GM23248 (cell line): ENCODE measurements around the gene NBEA. TPM values are rescaled to one million over a fixed set of nuclear protein-coding genes. Genes with fewer than 3 reads are reported as not detected.

Source experiments
- DNase-seq: peaks from one replicate; pipeline ENCODE4 v3.0.0-alpha.2; 2015
- H2AFZ ChIP-seq: fragments of 200-600 bp; sonication (generic); 2 replicates; pipeline ENCODE4 v1.6.1; 2016; ENCODE audit warnings: antibody characterized with exemption
- H3F3A ChIP-seq: fragments of 200-600 bp; sonication (generic); 2 replicates; pipeline ENCODE4 v1.6.1; 2016; ENCODE audit warnings: mild to moderate bottlenecking, antibody characterized with exemption, mixed run types; ENCODE audit not compliant: insufficient read depth
- H3K27ac ChIP-seq: fragments of 200-600 bp; sonication (generic); 2 replicates; pipeline ENCODE4 v1.5.1; 2016; ENCODE audit warnings: mild to moderate bottlenecking
- H3K27me3 ChIP-seq: fragments of 200-600 bp; sonication (generic); replicated peaks from 2 replicates; pipeline ENCODE4 v1.6.1; 2016; ENCODE audit warnings: mild to moderate bottlenecking; ENCODE audit not compliant: insufficient read depth
- H3K36me3 ChIP-seq: fragments of 200-600 bp; sonication (generic); 2 replicates; pipeline ENCODE4 v1.6.1; 2016; ENCODE audit warnings: low read depth, mild to moderate bottlenecking
- H3K4me1 ChIP-seq: fragments of 200-600 bp; sonication (generic); 2 replicates; pipeline ENCODE4 v1.6.1; 2016; ENCODE audit warnings: mild to moderate bottlenecking; ENCODE audit not compliant: insufficient read depth
- H3K4me2 ChIP-seq: fragments of 200-600 bp; sonication (generic); one replicate; pipeline ENCODE4 v1.6.1; 2016; ENCODE audit warnings: mild to moderate bottlenecking; ENCODE audit not compliant: unreplicated experiment
- H3K4me3 ChIP-seq: fragments of 200-600 bp; sonication (generic); 2 replicates; pipeline ENCODE4 v1.5.1; 2016; ENCODE audit warnings: mild to moderate bottlenecking
- H3K79me2 ChIP-seq: fragments of 200-600 bp; sonication (generic); 2 replicates; pipeline ENCODE4 v1.6.1; 2016; ENCODE audit warnings: mild to moderate bottlenecking; ENCODE audit not compliant: insufficient read depth
- H3K9ac ChIP-seq: fragments of 200-600 bp; sonication (generic); 2 replicates; pipeline ENCODE4 v1.6.1; 2016; ENCODE audit warnings: mild to moderate bottlenecking
- H3K9me2 ChIP-seq: fragments of 200-600 bp; sonication (generic); 2 replicates; pipeline ENCODE4 v1.6.1; 2016; ENCODE audit warnings: mixed run types, mild to moderate bottlenecking, moderate library complexity; ENCODE audit not compliant: insufficient read depth
- H3K9me3 ChIP-seq: fragments of 200-600 bp; sonication (generic); one replicate; pipeline ENCODE4 v1.6.1; 2017; ENCODE audit warnings: low read depth
- H4K20me1 ChIP-seq: fragments of 200-600 bp; sonication (generic); 2 replicates; pipeline ENCODE4 v1.6.0; 2016; ENCODE audit not compliant: insufficient read depth
- EZH2 ChIP-seq: fragments of 200-600 bp; sonication (generic); IDR thresholded peaks from 2 replicates; pipeline ENCODE4 v1.6.1; 2018; ENCODE audit warnings: antibody characterized with exemption, mild to moderate bottlenecking; ENCODE audit not compliant: insufficient read depth, poor library complexity, severe bottlenecking
- EZH2phosphoT487 ChIP-seq: fragments of 200-600 bp; sonication (generic); IDR thresholded peaks from 2 replicates; pipeline ENCODE4 v1.6.1; 2018; ENCODE audit warnings: antibody characterized with exemption, moderate library complexity, mild to moderate bottlenecking, low read depth; ENCODE audit not compliant: insufficient read depth
- WGBS, 2 experiments: methylation state at CpG; one replicate each; pipeline ENCODE4 v1.1.6; 2015 to 2017; ENCODE audit warnings: low lambda C conversion rate in 2 of 2, low coverage in 1 of 2; ENCODE audit errors: missing lambda C conversion rate in 2 of 2; 5-methylcytosine and 5-hydroxymethylcytosine counted together
- in situ Hi-C: fragments of 300-500 bp; cut with MboI; formaldehyde crosslinking; loops from 2 replicates; pipeline ENCODE4 v1.15.0; 2020
- polyA plus RNA-seq: library from polyadenylated mRNA; unstranded; fragments of >200 nt; fragmentation: Nextera tagmentation; extraction: Ambion mirVana; gene quantifications from 2 replicates; pipeline ENCODE4 v1.2.1, GENCODE V29; 2016
- total RNA-seq: library from RNA; depleted of rRNA; stranded (reverse); fragments of >200 nt; shearing (Covaris generic); gene quantifications from 2 replicates; pipeline ENCODE4 v1.2.3, GENCODE V29; 2014

Gene NBEA
- total and polyA plus RNA-seq, 2 experiments from 2014 or later: 1.9 to 3.7 TPM

- H2AFZ ChIP-seq: peak overlapping the region; percentile 66
- H3K4me3 ChIP-seq: no peak overlapping the region
- H4K20me1 ChIP-seq: no peaks in the 10 kb centered on the region
- peak; percentile 38 for DNase-seq
- WGBS, 2 experiments: 94 to 96% methylated on average over 1 of the region's 1 CpG
- H3K4me1 ChIP-seq: peaks cover 13% of the 10 kb centered on the region
- no peaks in the 10 kb centered on the region for H3K27me3 ChIP-seq
- H3K27ac ChIP-seq: peak overlapping the region; percentile 21
- peak overlapping the region; percentile 34 for H3K4me2 ChIP-seq
- no peaks in the 10 kb centered on the region for H3K36me3 ChIP-seq
- in situ Hi-C loops: no loop called here
- H3K9me2 ChIP-seq: no peaks in the 10 kb centered on the region
- H3F3A ChIP-seq: peaks cover 13% of the 10 kb centered on the region
- TF ChIP-seq EZH2phosphoT487 (no peak), EZH2 (no peak)
- no peaks in the 10 kb centered on the region for H3K9me3 ChIP-seq
- H3K9ac ChIP-seq: no peak overlapping the region
- H3K79me2 ChIP-seq: peaks cover 26% of the 10 kb centered on the region
Measured at GRCh38 chr13:35468195-35468594, 526.1 kb downstream of the NBEA start.

GRCh38 chr13:35469806-35470525 is 527.9 kb downstream of the NBEA start:
- no peaks in the 10 kb centered on the region for H3K9me3 ChIP-seq
- peak overlapping the region; percentile 89 for H3K27ac ChIP-seq
- TF ChIP-seq EZH2 (no peak), EZH2phosphoT487 (no peak)
- H3K4me1 ChIP-seq: peaks cover 13% of the 10 kb centered on the region
- peak overlapping the region; percentile 90 for H3K9ac ChIP-seq
- H3K36me3 ChIP-seq: no peaks in the 10 kb centered on the region
- H3K9me2 ChIP-seq: no peaks in the 10 kb centered on the region
- H3F3A ChIP-seq: peaks cover 22% of the 10 kb centered on the region
- peak overlapping the region; percentile 99 for H3K4me3 ChIP-seq
- peak overlapping the region; percentile 100 for H3K4me2 ChIP-seq
- peaks cover 44% of the 10 kb centered on the region for H3K79me2 ChIP-seq
- no peaks in the 10 kb centered on the region for H4K20me1 ChIP-seq
- peak; percentile 31 for DNase-seq
- H2AFZ ChIP-seq: peak overlapping the region; percentile 85
- 37 to 39% methylated on average over 10 of the region's 10 CpGs for WGBS, 2 experiments
- no peaks in the 10 kb centered on the region for H3K27me3 ChIP-seq
- in situ Hi-C loops: loop anchor here (10.0 kb wide), 1 partner anchor 255 kb away; no protein-coding TSS in a partner anchor

DNA sequence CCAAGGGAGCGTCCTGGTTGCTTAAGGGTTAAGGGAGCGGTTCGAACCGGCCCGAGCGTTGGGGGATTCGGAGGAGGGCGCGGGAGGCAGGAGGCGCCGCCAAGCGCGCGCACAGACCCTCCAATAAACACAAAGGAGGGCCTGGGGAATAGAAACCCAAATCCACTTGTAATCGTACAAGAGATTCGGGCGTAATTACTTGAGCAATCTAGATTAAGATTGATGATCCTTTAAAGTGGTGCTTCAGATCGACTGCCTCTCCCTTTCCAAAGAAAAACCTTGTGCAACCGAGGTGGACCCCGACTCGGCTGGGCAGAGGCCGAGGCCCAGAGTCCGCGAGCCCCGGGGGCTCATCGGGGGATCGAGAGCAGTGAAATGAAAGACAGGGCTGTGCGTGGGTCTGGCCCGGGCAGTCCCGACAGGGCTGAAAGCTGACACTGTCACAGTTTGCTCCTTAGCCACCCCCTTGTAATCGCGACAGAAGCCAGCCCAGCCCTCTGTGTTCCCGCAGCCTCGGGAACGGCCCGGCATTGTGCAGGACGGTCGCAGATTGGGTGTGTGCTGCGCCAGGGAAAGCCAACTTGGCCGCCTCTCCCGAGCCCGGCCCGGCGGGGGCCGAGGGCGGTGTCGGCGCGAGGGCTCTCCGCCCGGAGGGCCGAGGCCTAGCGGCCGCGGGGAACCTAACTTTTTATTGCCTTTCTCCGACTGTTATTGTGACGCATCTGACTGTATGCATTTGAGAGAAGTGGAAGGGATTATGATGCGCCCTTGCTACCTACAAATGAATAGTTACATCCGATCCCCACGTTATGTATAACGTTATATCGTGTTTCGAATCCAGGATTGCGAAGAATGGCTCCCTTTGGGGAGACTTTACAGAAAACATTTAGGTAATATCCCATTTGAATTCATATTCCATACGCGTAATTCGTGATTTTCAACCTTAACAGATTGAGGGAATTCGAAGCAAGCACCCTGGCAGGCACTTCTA is 528.9 kb downstream of the NBEA start:
- TF ChIP-seq EZH2phosphoT487: no peak
- TF ChIP-seq EZH2: no peak
- peak overlapping the region; percentile 85 for H2AFZ ChIP-seq
- no peaks in the 10 kb centered on the region for H3K9me2 ChIP-seq
- H3K27ac ChIP-seq: peak overlapping the region; percentile 89
- no peaks in the 10 kb centered on the region for H3K36me3 ChIP-seq
- no peaks in the 10 kb centered on the region for H4K20me1 ChIP-seq
- H3K9me3 ChIP-seq: no peaks in the 10 kb centered on the region
- peak; percentile 88 for DNase-seq
- peak overlapping the region; percentile 100 for H3K4me2 ChIP-seq
- in situ Hi-C loops: loop anchor here (10.0 kb wide), 1 partner anchor 254 kb away; no protein-coding TSS in a partner anchor
- H3K27me3 ChIP-seq: no peaks in the 10 kb centered on the region
- H3K4me3 ChIP-seq: peak overlapping the region; percentile 99
- peaks cover 26% of the 10 kb centered on the region for H3F3A ChIP-seq
- H3K79me2 ChIP-seq: peaks cover 54% of the 10 kb centered on the region
- H3K4me1 ChIP-seq: peaks cover 13% of the 10 kb centered on the region
- 6 to 8% methylated on average over 68 of the region's 68 CpGs for WGBS, 2 experiments
- H3K9ac ChIP-seq: peak overlapping the region; percentile 90

DNA sequence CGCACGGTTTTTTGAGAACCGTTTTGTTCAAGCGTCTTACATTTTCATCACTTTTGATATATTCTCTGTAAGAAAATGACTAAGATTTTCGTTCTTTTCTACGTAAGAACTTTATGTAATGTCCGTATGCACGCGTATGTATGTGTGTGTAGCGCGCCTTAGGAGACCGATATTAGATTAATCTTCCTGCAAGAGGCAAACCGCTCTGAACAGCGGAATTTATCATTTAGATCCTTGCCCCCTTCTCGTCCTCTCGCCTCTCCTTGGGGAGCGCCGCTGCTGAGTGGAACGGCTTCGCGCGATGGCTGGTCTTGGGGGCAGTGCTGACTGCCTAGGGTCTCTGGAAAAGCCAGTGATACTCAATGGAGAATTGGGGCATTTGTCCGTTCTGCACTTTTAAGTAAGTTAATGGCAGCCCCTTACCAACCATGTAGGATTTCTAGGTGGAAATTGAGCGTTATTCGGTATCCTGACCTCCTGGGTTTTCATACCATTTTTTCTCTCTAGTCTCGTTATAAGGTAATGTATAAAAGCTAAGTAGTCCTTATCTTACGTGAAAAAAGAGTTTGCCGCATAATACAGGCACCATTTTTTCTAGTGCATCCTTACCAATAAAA is 529.7 kb downstream of the NBEA start:
- Histone ChIP-seq H2AFZ (peak overlapping the region; percentile 85), H3F3A (peaks cover 31% of the 10 kb centered on the region), H3K4me3 (peak overlapping the region; percentile 99), H3K9me3 (no peaks in the 10 kb centered on the region), H3K79me2 (peaks cover 55% of the 10 kb centered on the region), H3K9me2 (no peaks in the 10 kb centered on the region), H3K4me2 (peak overlapping the region; percentile 100), H4K20me1 (no peaks in the 10 kb centered on the region), H3K36me3 (no peaks in the 10 kb centered on the region), H3K4me1 (peaks cover 14% of the 10 kb centered on the region), H3K27ac (peak overlapping the region; percentile 89), H3K9ac (peak overlapping the region; percentile 90), H3K27me3 (no peaks in the 10 kb centered on the region)
- WGBS, 2 experiments: 46 to 56% methylated on average over 28 of the region's 28 CpGs
- TF ChIP-seq EZH2: no peak
- TF ChIP-seq EZH2phosphoT487: no peak
- in situ Hi-C loops: loop anchor here (10.0 kb wide), 1 partner anchor 253 kb away; no protein-coding TSS in a partner anchor
- peak; percentile 55 for DNase-seq
